Osteoblast (primary cell): ENCODE measurements around the gene GNG13. TPM values are rescaled to one million over a fixed set of nuclear protein-coding genes. Genes with fewer than 3 reads are reported as not detected.

Experiments used
- DNase-seq: peaks from one replicate; pipeline ENCODE4 v3.0.0; 2011; ENCODE audit warnings: low spot score, mixed read lengths; ENCODE audit not compliant: insufficient read length; ENCODE audit errors: missing footprints
- H2AFZ ChIP-seq: 2 replicates; pipeline ENCODE4 v1.6.0; 2011; ENCODE audit warnings: mild to moderate bottlenecking, low read length
- H3K27ac ChIP-seq: 2 replicates; pipeline ENCODE4 v1.5.1; 2011; ENCODE audit warnings: mild to moderate bottlenecking, low read depth, low read length, moderate library complexity
- H3K27me3 ChIP-seq: 2 replicates; pipeline ENCODE4 v1.6.0; 2012; ENCODE audit warnings: mild to moderate bottlenecking, control low read depth, inconsistent platforms, low read length, moderate library complexity; ENCODE audit not compliant: insufficient read depth
- H3K36me3 ChIP-seq: 2 replicates; pipeline ENCODE4 v1.5.1; 2011; ENCODE audit warnings: mild to moderate bottlenecking, low read length, control low read depth, moderate library complexity; ENCODE audit not compliant: insufficient read depth
- H3K4me1 ChIP-seq: 2 replicates; pipeline ENCODE4 v1.5.1; 2011; ENCODE audit warnings: mild to moderate bottlenecking, low read length, control low read depth, moderate library complexity; ENCODE audit not compliant: insufficient read depth
- H3K4me2 ChIP-seq: 2 replicates; pipeline ENCODE4 v1.6.0; 2011; ENCODE audit warnings: mild to moderate bottlenecking, low read length; ENCODE audit not compliant: insufficient read depth
- H3K4me3 ChIP-seq: fragments of 200-600 bp; sonication (generic); 3 replicates; pipeline ENCODE4 v1.5.1; 2012; ENCODE audit warnings: mild to moderate bottlenecking, low read length, inconsistent platforms; ENCODE audit not compliant: insufficient read depth
- H3K79me2 ChIP-seq: 2 replicates; pipeline ENCODE4 v1.6.0; 2012; ENCODE audit warnings: mild to moderate bottlenecking, low read length, control low read depth, inconsistent platforms; ENCODE audit not compliant: insufficient read depth
- H3K9me3 ChIP-seq: 2 replicates; pipeline ENCODE4 v1.5.1; 2011; ENCODE audit warnings: low read depth, low read length, control low read depth
- H4K20me1 ChIP-seq: 2 replicates; pipeline ENCODE4 v1.6.0; 2012; ENCODE audit warnings: mild to moderate bottlenecking, low read length, control low read depth; ENCODE audit not compliant: insufficient read depth
- total RNA-seq: library from RNA; depleted of rRNA; stranded (reverse); fragments of >200 nt; gene quantifications from 2 replicates; pipeline ENCODE4 v1.2.3, GENCODE V29; 2012
- TF ChIP-seq, protein P1 (sequence below): IDR thresholded peaks from 2 replicates; pipeline ENCODE4 v1.5.1; 2011; ENCODE audit warnings: mild to moderate bottlenecking, low read depth, low read length, moderate library complexity; ENCODE audit errors: extremely low read depth

Gene GNG13
- total RNA-seq, 1 donor, result not detected

DNA sequence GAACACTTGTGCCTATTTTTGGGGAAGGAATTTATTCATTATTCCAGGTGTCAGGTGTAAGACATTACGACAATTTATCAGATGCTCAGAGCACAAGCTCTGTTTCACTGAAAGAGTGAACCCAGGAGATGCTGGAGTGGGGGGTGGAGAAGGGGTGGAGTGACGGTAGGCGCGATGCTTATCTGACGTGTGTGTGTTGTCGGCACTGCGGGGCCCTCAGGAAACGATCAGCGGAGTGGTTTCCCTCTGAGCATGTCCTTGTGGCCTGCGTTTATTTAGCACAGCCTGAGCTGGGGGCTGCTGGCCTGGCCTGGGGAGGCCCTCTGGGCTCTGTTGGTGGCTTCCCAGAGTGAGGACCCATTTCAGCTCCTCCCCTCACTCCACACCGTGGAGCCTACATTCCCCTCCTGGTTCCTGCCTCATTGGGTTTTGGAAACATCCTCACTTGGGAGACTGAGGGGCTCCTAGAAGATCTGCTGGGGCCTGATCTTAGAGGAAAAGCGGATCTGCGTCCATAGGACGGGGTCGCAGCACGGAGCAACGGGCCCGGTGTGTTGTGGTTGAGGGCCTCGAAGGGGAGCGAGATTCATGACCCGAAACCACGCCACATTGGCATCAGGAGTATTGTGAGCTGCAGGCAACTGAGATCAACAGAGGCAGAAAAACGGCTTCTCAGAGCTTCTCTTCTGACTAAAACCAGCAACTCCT is 19.0 kb upstream of the GNG13 start:
- H3K27ac ChIP-seq, result no peak overlapping the region
- no peaks in the 10 kb centered on the region for H3K79me2 ChIP-seq
- no peaks in the 10 kb centered on the region for H4K20me1 ChIP-seq
- TF ChIP-seq, protein P1, sequence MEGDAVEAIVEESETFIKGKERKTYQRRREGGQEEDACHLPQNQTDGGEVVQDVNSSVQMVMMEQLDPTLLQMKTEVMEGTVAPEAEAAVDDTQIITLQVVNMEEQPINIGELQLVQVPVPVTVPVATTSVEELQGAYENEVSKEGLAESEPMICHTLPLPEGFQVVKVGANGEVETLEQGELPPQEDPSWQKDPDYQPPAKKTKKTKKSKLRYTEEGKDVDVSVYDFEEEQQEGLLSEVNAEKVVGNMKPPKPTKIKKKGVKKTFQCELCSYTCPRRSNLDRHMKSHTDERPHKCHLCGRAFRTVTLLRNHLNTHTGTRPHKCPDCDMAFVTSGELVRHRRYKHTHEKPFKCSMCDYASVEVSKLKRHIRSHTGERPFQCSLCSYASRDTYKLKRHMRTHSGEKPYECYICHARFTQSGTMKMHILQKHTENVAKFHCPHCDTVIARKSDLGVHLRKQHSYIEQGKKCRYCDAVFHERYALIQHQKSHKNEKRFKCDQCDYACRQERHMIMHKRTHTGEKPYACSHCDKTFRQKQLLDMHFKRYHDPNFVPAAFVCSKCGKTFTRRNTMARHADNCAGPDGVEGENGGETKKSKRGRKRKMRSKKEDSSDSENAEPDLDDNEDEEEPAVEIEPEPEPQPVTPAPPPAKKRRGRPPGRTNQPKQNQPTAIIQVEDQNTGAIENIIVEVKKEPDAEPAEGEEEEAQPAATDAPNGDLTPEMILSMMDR, result no peak
- no peak overlapping the region for H2AFZ ChIP-seq
- no peak overlapping the region for H3K4me3 ChIP-seq
- no peaks in the 10 kb centered on the region for H3K4me1 ChIP-seq
- H3K36me3 ChIP-seq, result no peaks in the 10 kb centered on the region
- DNase-seq, result no peak
- no peak overlapping the region for H3K4me2 ChIP-seq
- H3K27me3 ChIP-seq, result peaks cover 28% of the 10 kb centered on the region
- H3K9me3 ChIP-seq, result no peaks in the 10 kb centered on the region

DNA sequence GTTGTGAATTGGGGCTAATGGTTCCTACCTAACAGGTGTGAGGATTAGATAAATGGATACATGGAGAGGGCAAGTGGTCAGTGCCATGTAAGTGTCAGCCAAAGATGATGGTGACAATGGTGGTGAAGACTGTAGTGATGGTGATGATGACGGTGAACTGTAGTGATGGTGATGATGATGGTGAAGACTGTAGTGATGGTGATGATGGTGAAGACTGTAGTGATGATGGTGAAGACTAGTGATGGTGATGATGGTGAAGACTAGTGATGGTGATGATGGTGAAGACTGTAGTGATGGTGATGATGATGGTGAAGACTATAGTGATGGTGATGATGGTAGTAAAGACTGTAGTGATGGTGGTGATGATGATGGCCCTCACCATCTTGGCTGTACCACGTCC is 18.1 kb upstream of the GNG13 start:
- Histone ChIP-seq H3K36me3 (no peaks in the 10 kb centered on the region), H3K79me2 (no peaks in the 10 kb centered on the region), H4K20me1 (no peaks in the 10 kb centered on the region), H3K9me3 (no peaks in the 10 kb centered on the region), H3K27me3 (peaks cover 35% of the 10 kb centered on the region), H3K4me1 (no peaks in the 10 kb centered on the region), H2AFZ (no peak overlapping the region), H3K4me2 (no peak overlapping the region), H3K4me3 (no peak overlapping the region), H3K27ac (no peak overlapping the region)
- TF ChIP-seq, protein P1, result no peak
- DNase-seq, result no peak

DNA sequence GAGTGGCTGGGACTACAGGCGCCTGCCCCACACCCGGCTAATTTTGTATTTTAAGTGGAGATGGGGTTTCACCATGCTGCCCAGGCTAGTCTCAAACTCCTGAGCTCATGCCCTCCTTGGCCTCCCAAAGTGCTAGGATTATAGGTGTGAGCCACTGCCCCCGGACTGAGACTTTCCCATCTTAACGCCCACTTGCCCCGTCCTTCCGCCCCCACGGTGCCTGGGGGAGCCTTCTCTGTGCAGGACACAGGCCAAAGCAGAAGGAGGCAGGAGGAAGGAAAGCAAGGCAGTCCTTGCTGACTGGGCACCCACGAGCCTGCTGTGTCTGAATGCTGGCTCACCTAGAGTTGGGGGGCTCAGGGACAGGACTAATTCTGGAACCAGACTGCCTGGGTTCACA is 17.6 kb upstream of the GNG13 start:
- H3K4me1 ChIP-seq, result no peaks in the 10 kb centered on the region
- H3K27me3 ChIP-seq, result peaks cover 40% of the 10 kb centered on the region
- no peaks in the 10 kb centered on the region for H3K9me3 ChIP-seq
- H4K20me1 ChIP-seq, result no peaks in the 10 kb centered on the region
- no peak overlapping the region for H3K4me3 ChIP-seq
- no peak overlapping the region for H3K4me2 ChIP-seq
- DNase-seq, result no peak
- no peaks in the 10 kb centered on the region for H3K36me3 ChIP-seq
- H3K27ac ChIP-seq, result no peak overlapping the region
- H3K79me2 ChIP-seq, result no peaks in the 10 kb centered on the region
- no peak overlapping the region for H2AFZ ChIP-seq
- TF ChIP-seq, protein P1, result no peak

DNA sequence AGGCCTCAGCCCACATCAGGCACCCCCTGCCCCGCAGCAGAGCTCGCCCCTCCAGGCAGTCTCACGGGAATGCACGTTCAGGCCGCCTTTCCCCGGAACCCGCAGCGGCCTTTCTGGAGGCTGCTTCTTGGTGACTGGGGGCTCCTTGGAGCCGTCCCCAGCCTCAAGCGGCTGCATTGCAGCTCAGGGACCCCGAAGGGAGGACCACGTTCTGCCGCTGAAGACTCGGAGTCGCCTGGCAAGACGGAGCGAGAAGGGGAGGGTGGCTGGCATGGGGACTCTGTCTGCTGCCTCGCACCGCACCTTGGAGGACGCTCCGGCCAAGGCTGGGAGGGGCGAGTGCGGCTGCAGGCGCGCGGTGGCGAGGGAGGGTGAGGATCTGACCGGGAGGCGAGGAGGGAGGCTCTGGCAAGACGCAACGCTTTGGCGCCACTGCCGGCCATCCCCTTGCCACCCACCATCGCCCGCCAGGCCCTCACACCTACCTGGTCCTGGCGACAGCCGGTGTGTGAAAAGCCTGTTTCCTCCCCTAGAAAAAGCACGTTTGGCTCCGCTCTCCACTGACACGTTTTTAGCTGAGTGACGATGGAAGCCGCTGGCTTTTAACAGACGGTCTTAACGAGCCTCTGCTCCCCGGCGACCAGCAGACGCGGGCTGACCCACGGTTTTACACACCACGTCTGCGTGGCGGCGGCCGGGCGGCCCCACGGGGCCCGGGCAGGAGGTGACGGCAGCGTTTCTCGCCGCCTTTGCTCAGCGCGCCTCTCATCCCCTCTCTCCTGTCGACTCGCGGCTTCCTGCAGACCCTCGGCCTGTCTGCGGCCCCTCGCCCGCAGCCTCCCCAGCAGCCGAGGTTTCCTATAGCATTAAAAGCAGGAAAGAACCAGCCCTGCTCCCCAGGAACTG is 16.7 kb upstream of the GNG13 start:
- Histone ChIP-seq H4K20me1 (no peaks in the 10 kb centered on the region), H3K79me2 (no peaks in the 10 kb centered on the region), H3K27ac (no peak overlapping the region), H2AFZ (no peak overlapping the region), H3K4me1 (no peaks in the 10 kb centered on the region), H3K27me3 (peaks cover 45% of the 10 kb centered on the region), H3K4me2 (no peak overlapping the region), H3K9me3 (no peaks in the 10 kb centered on the region), H3K36me3 (no peaks in the 10 kb centered on the region), H3K4me3 (no peak overlapping the region)
- DNase-seq, result peak; percentile 68
- TF ChIP-seq, protein P1, result no peak
